ENCODE measurements around the gene SNAI3. TPM values are rescaled to one million over a fixed set of nuclear protein-coding genes. Genes with fewer than 3 reads are reported as not detected.

The SNAI3 gene
- total RNA-seq, 1 experiment from 2014 or later = 2.2 TPM

- CTCF ChIA-PET = no interaction called here
- intact Hi-C loops (cut with micrococcal nuclease) = no loop called here
- ATAC-seq = no peak
These were observed 36.9 kb downstream of the SNAI3 start for GRCh38 chr16:88649195-88649923.

More at GRCh38 chr16:88649195-88649923, 36.9 kb downstream of the SNAI3 start:
- Histone ChIP-seq H3K9me3 (ENCODE audit: control insufficient read depth in 1 of 2, insufficient read depth in 1 of 2, low read depth in 1 of 2, low read length in 2 of 2) (no peaks in the 10 kb centered on the region), H3K4me2 (ENCODE audit: low read length) (peak overlapping the region; percentile 95), H3K9me2 (ENCODE audit: insufficient read depth) (no peaks in the 10 kb centered on the region), H3K36me3 (ENCODE audit: control insufficient read depth in 1 of 2, insufficient read depth in 2 of 2, low read length in 2 of 2) (peaks cover 5 to 10% of the 10 kb centered on the region in 2 experiments; a peak in 1 of 4 replicates), H3K27ac (ENCODE audit: low read depth, low read length) (peak overlapping the region; percentile 86; the same call in 1 of the 2 replicates), H3K27me3 (ENCODE audit: insufficient read depth, low read length) (no peaks in the 10 kb centered on the region), H3K4me3 (replicated peaks in 1 of 2; ENCODE audit: low read depth in 1 of 2, low read length in 2 of 2) (peak overlapping the region; percentile 92 to 99), H3K4me1 (ENCODE audit: control insufficient read depth in 1 of 2, insufficient read depth in 2 of 2, low read length in 2 of 2) (peaks cover 16 to 26% of the 10 kb centered on the region in 2 experiments), H3K9ac (ENCODE audit: low read length) (peak overlapping the region; percentile 98), H3K79me2 (ENCODE audit: insufficient read depth, low read length) (peaks cover 36% of the 10 kb centered on the region), H4K20me1 (ENCODE audit: insufficient read depth) (no peaks in the 10 kb centered on the region), H2AFZ (ENCODE audit: low read depth, low read length, poor library complexity, severe bottlenecking) (no peak overlapping the region)
- no peak for TF ChIP-seq JUND (IDR thresholded peaks at IDR 0.05)
- TF ChIP-seq SIN3A (IDR thresholded peaks at IDR 0.05; ENCODE audit: low read depth) = no peak
- TF ChIP-seq ZFX (IDR thresholded peaks at IDR 0.05) = no peak
- no peak for TF ChIP-seq CBX3 (IDR thresholded peaks at IDR 0.05; ENCODE audit: low read depth)
- no peak for TF ChIP-seq CTCF (IDR thresholded peaks at IDR 0.05 in 2 of 3, conservative IDR thresholded peaks at IDR 0.05 in 1 of 3; ENCODE audit: borderline replicate concordance in 1 of 3, insufficient read depth in 1 of 3, low read depth in 2 of 3, low read length in 2 of 3)
- TF ChIP-seq MAX (IDR thresholded peaks at IDR 0.05) = no peak
- no peak for TF ChIP-seq ATF3 (IDR thresholded peaks at IDR 0.05)
- TF ChIP-seq EZH2phosphoT487 (IDR thresholded peaks at IDR 0.05; ENCODE audit: borderline replicate concordance) = no peak
- no peak for TF ChIP-seq FOSL1 (IDR thresholded peaks at IDR 0.05; ENCODE audit: low read depth)
- TF ChIP-seq CEBPB (IDR thresholded peaks at IDR 0.05; ENCODE audit: low read depth) = no peak
- TF ChIP-seq REST (IDR thresholded peaks at IDR 0.05; ENCODE audit: low read depth) = no peak
- TF ChIP-seq SP1 (IDR thresholded peaks at IDR 0.05; ENCODE audit: low read depth) = no peak
- TF ChIP-seq ELF1 (IDR thresholded peaks at IDR 0.05; ENCODE audit: borderline replicate concordance, low read depth) = no peak
- TF ChIP-seq POLR2AphosphoS5 (IDR thresholded peaks at IDR 0.05; ENCODE audit: low read depth, low read length) = no peak
- TF ChIP-seq RAD21 (IDR thresholded peaks at IDR 0.05; ENCODE audit: low read depth) = no peak
- no peak for TF ChIP-seq POLR2A (IDR thresholded peaks at IDR 0.05; ENCODE audit: borderline replicate concordance, extremely low read depth, insufficient read depth, insufficient read length)
- no peak for TF ChIP-seq ZNF274 (IDR thresholded peaks at IDR 0.05; ENCODE audit: low read depth, low read length)
- TF ChIP-seq EZH2 (IDR thresholded peaks at IDR 0.05) = no peak
- ChIA-PET RAD21 (ENCODE audit: low non-redundant PET in 1 of 2, low total read pairs in 2 of 2, uncharacterized antibody in 2 of 2, unreplicated experiment in 2 of 2) (no interaction called here), POLR2A (no interaction called here)
- no TSS peak for BruUV-seq (replicated peaks)
- no peak for DNase-seq (ENCODE audit: low read depth, low spot score)
